Suprapubic skin (tissue), 4 donors: ENCODE measurements around the gene HOXA7. TPM values are rescaled to one million over a fixed set of nuclear protein-coding genes. Genes with fewer than 3 reads are reported as not detected.

Source experiments
- DNase-seq, 2 donors: peaks; one replicate each; pipeline ENCODE4 v3.0.0-alpha.2; 2019; ENCODE audit warnings: low spot score in 2 of 2
- H3K27ac ChIP-seq: fragments of 200-600 bp; sonication (generic); one replicate; pipeline ENCODE4 v1.5.1; 2019
- H3K27me3 ChIP-seq: fragments of 200-600 bp; sonication (generic); one replicate; pipeline ENCODE4 v1.5.1; 2019
- H3K36me3 ChIP-seq: fragments of 200-600 bp; sonication (generic); one replicate; pipeline ENCODE4 v1.5.1; 2019
- H3K4me1 ChIP-seq: fragments of 200-600 bp; sonication (generic); one replicate; pipeline ENCODE4 v1.5.1; 2019
- H3K4me3 ChIP-seq: fragments of 200-600 bp; sonication (generic); one replicate; pipeline ENCODE4 v1.5.1; 2019; ENCODE audit warnings: mild to moderate bottlenecking
- H3K9me3 ChIP-seq: fragments of 200-600 bp; sonication (generic); one replicate; pipeline ENCODE4 v1.5.1; 2019
- EP300 ChIP-seq: sonication (generic); formaldehyde crosslinking; IDR thresholded peaks from one replicate; pipeline ENCODE4 v1.6.1; 2017; ENCODE audit warnings: antibody characterized with exemption
- POLR2A ChIP-seq, 2 donors: fragments of 450-650 bp; IDR thresholded peaks; one replicate each; pipeline ENCODE4 v1.6.1; 2017; ENCODE audit warnings: antibody characterized with exemption in 2 of 2, mild to moderate bottlenecking in 2 of 2, moderate library complexity in 2 of 2
- POLR2AphosphoS5 ChIP-seq, 3 donors: sonication (generic); formaldehyde crosslinking; IDR thresholded peaks; one replicate each; pipeline ENCODE4 v1.6.1; 2017; ENCODE audit warnings: antibody characterized with exemption in 3 of 3
- WGBS: methylation state at CpG from one replicate; pipeline ENCODE4 v1.1.5; 2018; 5-methylcytosine and 5-hydroxymethylcytosine counted together
- total RNA-seq, 4 donors: library from RNA; depleted of rRNA; stranded (reverse); fragments of >200 nt; gene quantifications; one replicate each; pipeline ENCODE4 v1.1.0, GENCODE V29; 2016
- TF ChIP-seq, protein P1 (sequence below), 2 donors: fragments of 200-600 bp in 1 of 2; fragments of 450-650 bp in 1 of 2; sonication (generic) in 1 of 2; IDR thresholded peaks; one replicate each; pipeline ENCODE4 v1.5.1; 2016 to 2019; ENCODE audit warnings: antibody characterized with exemption in 2 of 2, mild to moderate bottlenecking in 1 of 2, moderate library complexity in 1 of 2

Gene HOXA7
- total RNA-seq, 4 donors from 2014 or later: 14.8 to 23.6 (median 17.5) TPM

DNA sequence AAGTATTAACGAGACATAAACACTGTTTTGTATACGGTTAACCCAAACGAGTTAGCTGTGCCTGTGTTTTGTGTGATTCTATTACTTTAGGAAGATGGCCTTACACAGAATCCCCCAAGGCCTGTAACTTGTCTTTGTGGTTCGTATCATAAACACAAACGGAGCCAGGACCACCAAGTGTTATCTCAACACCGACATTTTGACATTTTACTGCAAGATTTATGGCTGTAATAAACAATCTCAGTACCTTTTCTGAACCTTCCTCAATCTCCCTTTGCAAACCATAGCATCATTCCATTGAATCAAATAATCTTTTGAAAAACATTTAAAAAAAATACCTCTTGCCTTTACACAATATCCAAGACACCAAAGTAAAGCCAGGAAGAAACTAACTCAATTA lies 23.5 kb downstream of the HOXA7 start:
- Histone ChIP-seq H3K4me1 (peaks cover 51% of the 10 kb centered on the region), H3K4me3 (no peak overlapping the region), H3K9me3 (no peaks in the 10 kb centered on the region), H3K27ac (no peak overlapping the region), H3K36me3 (no peaks in the 10 kb centered on the region), H3K27me3 (no peaks in the 10 kb centered on the region)
- DNase-seq: no peak
- WGBS: 65% methylated on average over 6 of the region's 6 CpGs
- TF ChIP-seq POLR2A (IDR thresholded peaks at IDR 0.05) (no peak), EP300 (no peak), POLR2AphosphoS5 (IDR thresholded peaks at IDR 0.05) (no peak)
- TF ChIP-seq, protein P1, sequence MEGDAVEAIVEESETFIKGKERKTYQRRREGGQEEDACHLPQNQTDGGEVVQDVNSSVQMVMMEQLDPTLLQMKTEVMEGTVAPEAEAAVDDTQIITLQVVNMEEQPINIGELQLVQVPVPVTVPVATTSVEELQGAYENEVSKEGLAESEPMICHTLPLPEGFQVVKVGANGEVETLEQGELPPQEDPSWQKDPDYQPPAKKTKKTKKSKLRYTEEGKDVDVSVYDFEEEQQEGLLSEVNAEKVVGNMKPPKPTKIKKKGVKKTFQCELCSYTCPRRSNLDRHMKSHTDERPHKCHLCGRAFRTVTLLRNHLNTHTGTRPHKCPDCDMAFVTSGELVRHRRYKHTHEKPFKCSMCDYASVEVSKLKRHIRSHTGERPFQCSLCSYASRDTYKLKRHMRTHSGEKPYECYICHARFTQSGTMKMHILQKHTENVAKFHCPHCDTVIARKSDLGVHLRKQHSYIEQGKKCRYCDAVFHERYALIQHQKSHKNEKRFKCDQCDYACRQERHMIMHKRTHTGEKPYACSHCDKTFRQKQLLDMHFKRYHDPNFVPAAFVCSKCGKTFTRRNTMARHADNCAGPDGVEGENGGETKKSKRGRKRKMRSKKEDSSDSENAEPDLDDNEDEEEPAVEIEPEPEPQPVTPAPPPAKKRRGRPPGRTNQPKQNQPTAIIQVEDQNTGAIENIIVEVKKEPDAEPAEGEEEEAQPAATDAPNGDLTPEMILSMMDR (IDR thresholded peaks at IDR 0.05): no peak

DNA sequence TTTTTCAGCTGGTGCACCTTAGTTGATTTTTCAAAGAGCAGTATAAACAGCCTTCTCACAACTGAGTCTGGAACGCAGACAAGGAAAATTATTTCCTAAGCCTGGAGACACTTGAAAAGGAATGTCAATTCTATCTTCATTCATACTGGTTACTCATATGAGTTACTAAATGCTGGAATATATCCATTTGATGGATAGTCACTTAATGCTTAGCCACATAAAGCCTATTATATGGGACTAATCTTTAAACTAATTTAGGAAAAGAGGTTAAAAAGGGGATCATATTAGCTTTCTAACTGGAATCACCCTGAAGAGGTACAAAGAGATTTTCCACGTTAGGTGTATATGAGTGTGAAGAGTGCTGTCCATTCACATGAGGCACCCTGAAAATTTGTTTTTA lies 24.3 kb downstream of the HOXA7 start:
- Histone ChIP-seq H3K27ac (no peak overlapping the region), H3K9me3 (no peaks in the 10 kb centered on the region), H3K4me1 (peaks cover 46% of the 10 kb centered on the region), H3K27me3 (no peaks in the 10 kb centered on the region), H3K4me3 (no peak overlapping the region), H3K36me3 (no peaks in the 10 kb centered on the region)
- TF ChIP-seq POLR2A (IDR thresholded peaks at IDR 0.05): no peak
- TF ChIP-seq, protein P1 (IDR thresholded peaks at IDR 0.05): no peak
- no peak for TF ChIP-seq EP300
- TF ChIP-seq POLR2AphosphoS5 (IDR thresholded peaks at IDR 0.05): no peak
- WGBS: 75% methylated on average over 2 of the region's 2 CpGs
- no peak for DNase-seq

DNA sequence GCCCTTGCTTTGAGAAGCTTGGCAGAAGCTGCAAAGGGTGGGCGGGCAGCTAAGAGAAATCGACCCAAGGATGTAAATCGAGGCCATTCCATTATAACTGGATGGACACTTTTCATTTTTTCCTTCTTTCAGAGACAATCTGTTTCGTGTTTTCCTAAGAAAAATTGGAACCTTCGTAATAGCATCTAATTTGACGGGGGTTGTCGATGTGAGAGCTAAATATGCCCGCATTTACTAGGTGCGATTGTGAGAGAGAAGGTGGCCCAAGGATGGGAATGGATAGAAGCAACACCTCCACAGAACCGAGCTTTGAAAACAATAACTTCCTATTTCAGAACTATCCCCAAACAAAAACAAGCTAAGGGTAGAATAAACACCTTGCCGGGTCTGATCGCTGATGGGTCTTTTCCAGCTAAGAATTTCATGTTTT lies 25.1 kb downstream of the HOXA7 start:
- Histone ChIP-seq H3K36me3 (no peaks in the 10 kb centered on the region), H3K4me3 (peak overlapping the region; percentile 85), H3K9me3 (no peaks in the 10 kb centered on the region), H3K27ac (peak overlapping the region; percentile 87), H3K4me1 (peaks cover 38% of the 10 kb centered on the region), H3K27me3 (no peaks in the 10 kb centered on the region)
- TF ChIP-seq POLR2AphosphoS5 (IDR thresholded peaks at IDR 0.05): no peak
- DNase-seq: no peak
- 44% methylated on average over 12 of the region's 12 CpGs for WGBS

DNA sequence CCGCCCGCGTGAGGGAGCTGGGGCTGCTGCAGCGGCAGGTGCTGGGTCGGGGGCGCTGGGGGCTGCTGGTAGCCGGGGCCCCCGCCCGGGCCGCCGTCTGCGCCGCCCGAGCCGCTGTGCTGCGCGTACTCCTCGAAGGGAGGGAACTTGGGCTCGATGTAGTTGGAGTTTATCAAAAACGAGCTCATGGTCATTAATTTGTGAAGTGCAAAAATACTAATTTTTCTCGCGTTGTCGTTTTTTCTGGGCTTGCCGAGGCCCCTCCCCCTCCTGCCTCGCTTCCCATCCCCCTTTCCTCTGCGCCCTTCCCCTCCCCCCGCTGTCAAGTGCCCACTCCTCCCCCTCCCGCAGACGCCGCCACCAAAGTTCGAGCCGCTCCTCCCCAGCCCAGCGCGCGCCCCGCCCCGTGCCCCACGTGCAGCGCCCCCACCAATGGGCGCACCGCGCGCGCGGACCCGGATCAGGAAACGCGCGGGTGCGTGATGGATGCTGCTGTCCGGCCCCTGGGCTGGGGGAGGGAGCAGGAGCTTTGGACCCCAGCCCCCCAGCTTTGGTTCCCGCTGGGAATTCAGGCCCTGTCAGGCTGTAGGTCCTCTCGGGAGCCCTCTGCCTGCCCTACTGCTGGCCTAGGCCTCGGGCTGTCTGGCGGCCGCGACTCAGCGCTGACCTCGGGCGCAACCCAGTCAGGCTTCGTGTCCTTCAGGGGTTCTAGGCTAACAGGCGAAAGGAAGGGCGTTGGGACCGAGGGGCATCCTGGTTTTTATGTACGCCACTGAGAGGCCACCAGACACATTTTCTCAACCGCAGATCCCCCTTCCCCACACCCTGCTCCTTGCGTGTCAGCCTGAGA lies 25.7 kb downstream of the HOXA7 start, which contains the start of gene HOXA4:
Gene HOXA4 (minus strand): TSS at position 218 of the 850 bp plus-strand sequence. CDS start 24 bp downstream, at position 194.
- peaks cover 32% of the 10 kb centered on the region for H3K4me1 ChIP-seq
- peak within 1 kb of the TSS; percentile 87 for H3K27ac ChIP-seq
- 6% methylated on average over 29 of the region's 67 CpGs for WGBS
- H3K9me3 ChIP-seq: no peaks in the 10 kb centered on the region
- TF ChIP-seq POLR2A (IDR thresholded peaks at IDR 0.05) (peak in 1 of 2 donors; percentile 76), POLR2AphosphoS5 (IDR thresholded peaks at IDR 0.05) (peak; percentile 63 to 80 (median 63)), EP300 (no peak)
- TF ChIP-seq, protein P1 (IDR thresholded peaks at IDR 0.05): no peak
- H3K36me3 ChIP-seq: no peaks in the 10 kb centered on the region
- DNase-seq: peak; percentile 95 to 96
- H3K4me3 ChIP-seq: peak within 1 kb of the TSS; percentile 85
- no peaks in the 10 kb centered on the region for H3K27me3 ChIP-seq

DNA sequence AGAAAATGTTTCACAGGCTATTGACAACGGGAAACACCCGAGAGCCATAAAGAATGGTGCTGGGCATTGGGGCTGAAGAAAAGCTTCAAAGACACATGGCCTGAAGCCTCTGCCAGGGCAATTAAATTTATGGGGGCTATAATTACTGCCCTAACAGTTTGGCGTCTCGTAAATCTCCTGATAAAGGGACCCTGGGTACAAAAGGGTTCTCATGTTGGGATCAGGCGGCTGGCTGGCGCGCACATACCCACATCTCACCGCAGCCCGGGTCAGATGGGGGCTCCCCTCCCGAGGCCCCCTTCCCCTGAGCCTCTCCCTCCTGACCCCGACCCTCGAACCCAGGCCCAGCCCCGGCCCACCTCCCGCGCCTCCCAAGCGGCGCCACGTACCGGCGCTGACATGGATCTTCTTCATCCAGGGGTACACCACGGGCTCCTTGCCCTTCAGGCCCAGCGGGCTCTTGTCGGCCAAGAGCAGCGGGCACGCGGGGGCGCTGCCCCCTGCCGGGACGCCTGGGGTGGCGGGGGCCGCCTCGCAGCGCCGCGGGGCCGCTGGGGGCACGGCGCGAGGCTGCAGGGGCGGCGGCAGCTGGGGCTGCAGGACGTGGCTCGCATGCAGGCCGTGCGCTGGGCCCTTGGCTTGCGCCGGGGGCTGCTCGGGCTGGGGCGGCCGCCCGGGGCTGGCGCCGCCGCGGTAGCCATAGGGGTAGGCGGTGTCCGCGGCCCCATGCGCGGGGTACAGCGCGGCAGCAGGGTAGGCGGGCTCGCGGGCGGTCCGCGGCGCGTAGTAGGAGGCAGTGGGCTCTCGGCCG lies 26.5 kb downstream of the HOXA7 start:
- Histone ChIP-seq H3K4me3 (peak overlapping the region; percentile 85), H3K36me3 (no peaks in the 10 kb centered on the region), H3K9me3 (no peaks in the 10 kb centered on the region), H3K27me3 (no peaks in the 10 kb centered on the region), H3K27ac (peak overlapping the region; percentile 87), H3K4me1 (peaks cover 23% of the 10 kb centered on the region)
- 26% methylated on average over 25 of the region's 72 CpGs for WGBS
- TF ChIP-seq EP300 (no peak), POLR2A (IDR thresholded peaks at IDR 0.05) (no peak)
- peak in 1 of 2 donors; percentile 68 for DNase-seq
